GM23338 (cell line): ENCODE results near the gene HCRTR1. TPM values are rescaled to one million over a fixed set of nuclear protein-coding genes. Genes with fewer than 3 reads are reported as not detected.

Experiments
- ATAC-seq: fragments of 200-7000 bp; cut with Tn5 transposase; 3 replicates; pipeline ENCODE4 v1.9.1; 2020
- DNase-seq: peaks from one replicate; pipeline ENCODE4 v3.0.0-alpha.2; 2015; ENCODE audit warnings: low spot score
- H2AFZ ChIP-seq: fragments of 200-600 bp; sonication (generic); 2 replicates; pipeline ENCODE4 v1.8.0; 2016; ENCODE audit warnings: antibody characterized with exemption, mild to moderate bottlenecking, moderate library complexity
- H3F3A ChIP-seq: fragments of 200-600 bp; sonication (generic); replicated peaks from 2 replicates; pipeline ENCODE4 v1.8.0; 2017; ENCODE audit warnings: antibody characterized with exemption, mixed run types, low read depth
- H3K27ac ChIP-seq: fragments of 200-600 bp; sonication (generic); 2 replicates; pipeline ENCODE4 v1.6.1; 2016; ENCODE audit warnings: low read depth
- H3K27me3 ChIP-seq: fragments of 200-600 bp; sonication (generic); 2 replicates; pipeline ENCODE4 v1.8.0; 2016; ENCODE audit warnings: mild to moderate bottlenecking, mixed run types, moderate library complexity; ENCODE audit not compliant: insufficient read depth
- H3K36me3 ChIP-seq: fragments of 200-600 bp; sonication (generic); 2 replicates; pipeline ENCODE4 v1.8.0; 2016; ENCODE audit warnings: mild to moderate bottlenecking; ENCODE audit not compliant: insufficient read depth
- H3K4me1 ChIP-seq: fragments of 200-600 bp; sonication (generic); 2 replicates; pipeline ENCODE4 v1.8.0; 2016; ENCODE audit warnings: mild to moderate bottlenecking, moderate library complexity; ENCODE audit not compliant: insufficient read depth
- H3K4me2 ChIP-seq: fragments of 200-600 bp; sonication (generic); 2 replicates; pipeline ENCODE4 v1.7.1; 2017; ENCODE audit warnings: mixed run types
- H3K4me3 ChIP-seq: fragments of 200-600 bp; sonication (generic); 2 replicates; pipeline ENCODE4 v1.6.1; 2016; ENCODE audit warnings: mixed run types
- H3K79me2 ChIP-seq: fragments of 200-600 bp; sonication (generic); replicated peaks from 2 replicates; pipeline ENCODE4 v1.8.0; 2017; ENCODE audit warnings: mild to moderate bottlenecking; ENCODE audit not compliant: insufficient read depth
- H3K9me2 ChIP-seq: fragments of 200-600 bp; sonication (generic); 2 replicates; pipeline ENCODE4 v1.8.0; 2017; ENCODE audit not compliant: insufficient read depth
- H4K20me1 ChIP-seq: fragments of 200-600 bp; sonication (generic); replicated peaks from 2 replicates; pipeline ENCODE4 v1.8.0; 2017; ENCODE audit warnings: mild to moderate bottlenecking; ENCODE audit not compliant: insufficient read depth
- H3K27ac Mint-ChIP-seq: 2 replicates; pipeline ENCODE4 v1.8.0; 2020; ENCODE audit warnings: inconsistent platforms, mild to moderate bottlenecking, moderate library complexity, mixed read lengths
- H3K27me3 Mint-ChIP-seq: 3 replicates; pipeline ENCODE4 v1.8.0; 2022; ENCODE audit warnings: low read depth, mild to moderate bottlenecking, moderate library complexity, mixed read lengths, inconsistent platforms; ENCODE audit not compliant: insufficient read depth, poor library complexity
- H3K36me3 Mint-ChIP-seq: 3 replicates; pipeline ENCODE4 v1.8.0; 2021; ENCODE audit warnings: low read depth, mild to moderate bottlenecking, inconsistent platforms, moderate library complexity, mixed read lengths
- H3K4me1 Mint-ChIP-seq: 3 replicates; pipeline ENCODE4 v1.8.0; 2020; ENCODE audit warnings: mild to moderate bottlenecking, inconsistent platforms, mixed read lengths
- H3K4me3 Mint-ChIP-seq: 3 replicates; pipeline ENCODE4 v1.8.0; 2021; ENCODE audit warnings: moderate library complexity, mild to moderate bottlenecking, inconsistent platforms, mixed read lengths
- H3K9me3 Mint-ChIP-seq: 3 replicates; pipeline ENCODE4 v1.8.0; 2020; ENCODE audit warnings: moderate library complexity, mild to moderate bottlenecking, inconsistent platforms, mixed read lengths
- CREB1 ChIP-seq: fragments of 250-450 bp; sonication (Bioruptor Pico); IDR thresholded peaks from 2 replicates; pipeline ENCODE4 v1.5.0; 2020; ENCODE audit warnings: low read depth, mild to moderate bottlenecking, moderate library complexity
- CTCF ChIP-seq, 2 experiments: fragments of 200-600 bp in 1 of 2; sonication (generic) in 1 of 2; conservative IDR thresholded peaks; 2 replicates each; pipeline versions ENCODE4 v1.5.1 to v1.6.1; 2016 to 2017; ENCODE audit warnings: antibody characterized with exemption in 2 of 2, low read depth in 2 of 2, mild to moderate bottlenecking in 2 of 2, moderate library complexity in 1 of 2
- ETS1 ChIP-seq: IDR thresholded peaks from 2 replicates; pipeline ENCODE4 v1.6.1; 2016; ENCODE audit warnings: antibody characterized with exemption
- EZH2 ChIP-seq: fragments of 200-600 bp; sonication (generic); IDR thresholded peaks from one replicate; pipeline ENCODE4 v1.8.0; 2017; ENCODE audit warnings: antibody characterized with exemption, mild to moderate bottlenecking, low read depth; ENCODE audit not compliant: unreplicated experiment
- EZH2phosphoT487 ChIP-seq: fragments of 200-600 bp; sonication (generic); IDR thresholded peaks from one replicate; pipeline ENCODE4 v1.8.1; 2018; ENCODE audit warnings: antibody characterized with exemption; ENCODE audit not compliant: unreplicated experiment
- JUNB ChIP-seq: IDR thresholded peaks from one replicate; pipeline ENCODE4 v1.6.1; 2016; ENCODE audit warnings: antibody characterized with exemption; ENCODE audit not compliant: unreplicated experiment
- NANOG ChIP-seq: IDR thresholded peaks from 2 replicates; pipeline ENCODE4 v1.6.1; 2016; ENCODE audit warnings: antibody characterized with exemption, borderline replicate concordance
- POLR2AphosphoS5 ChIP-seq: IDR thresholded peaks from 2 replicates; pipeline ENCODE4 v1.6.1; 2016; ENCODE audit warnings: antibody characterized with exemption, low read depth
- REST ChIP-seq: IDR thresholded peaks from one replicate; pipeline ENCODE4 v1.6.1; 2018; ENCODE audit warnings: antibody characterized with exemption; ENCODE audit not compliant: unreplicated experiment
- STAT1 ChIP-seq: IDR thresholded peaks from one replicate; pipeline ENCODE4 v1.6.1; 2016; ENCODE audit warnings: antibody characterized with exemption; ENCODE audit not compliant: unreplicated experiment
- ZNF114 ChIP-seq: fragments of 250-450 bp; sonication (Bioruptor Pico); IDR thresholded peaks from 2 replicates; pipeline ENCODE4 v1.5.0; 2020; ENCODE audit warnings: mild to moderate bottlenecking, moderate library complexity
- ZNF331 ChIP-seq: fragments of 250-450 bp; sonication (Bioruptor Pico); IDR thresholded peaks from 2 replicates; pipeline ENCODE4 v1.5.0; 2020; ENCODE audit warnings: low read depth, mild to moderate bottlenecking, moderate library complexity
- ZNF462 ChIP-seq: fragments of 250-450 bp; sonication (Bioruptor Pico); IDR thresholded peaks from 2 replicates; pipeline ENCODE4 v1.5.0; 2020; ENCODE audit warnings: mild to moderate bottlenecking, moderate library complexity
- polyA plus RNA-seq: library from polyadenylated mRNA; unstranded; fragments of >200 nt; fragmentation: Nextera tagmentation; extraction: Ambion mirVana; gene quantifications from 2 replicates; pipeline ENCODE4 v1.2.1, GENCODE V29; 2016
- total RNA-seq: library from RNA; depleted of rRNA; stranded (reverse); fragments of >200 nt; shearing (Covaris generic); gene quantifications from 2 replicates; pipeline ENCODE4 v1.2.3, GENCODE V29; 2014

The HCRTR1 gene
- total and polyA plus RNA-seq, 2 experiments from 2014 or later: 0.15 to 1.0 TPM

GRCh38 chr1:31621847-31622730 lies 4.6 kb downstream of the HCRTR1 start:
- Histone ChIP-seq H3K27me3 (peaks cover 9% of the 10 kb centered on the region), H3K4me1 (no peaks in the 10 kb centered on the region), H3K4me3 (no peak overlapping the region), H3K9me2 (no peaks in the 10 kb centered on the region), H4K20me1 (no peaks in the 10 kb centered on the region), H3K4me2 (no peak overlapping the region), H3F3A (no peaks in the 10 kb centered on the region), H2AFZ (no peak overlapping the region), H3K27ac (no peak overlapping the region), H3K79me2 (no peaks in the 10 kb centered on the region), H3K36me3 (no peaks in the 10 kb centered on the region)
- DNase-seq (no peak), ATAC-seq (no peak)
- Mint-ChIP-seq H3K27ac (no peak overlapping the region), H3K27me3 (peaks cover 12% of the 10 kb centered on the region), H3K4me3 (no peak overlapping the region), H3K9me3 (no peaks in the 10 kb centered on the region), H3K4me1 (peaks cover 7% of the 10 kb centered on the region; the same call in 2 of the 3 replicates), H3K36me3 (no peaks in the 10 kb centered on the region)
- TF ChIP-seq ZNF331 (CRISPR knock-in tag): no peak
- no peak for TF ChIP-seq CTCF (conservative IDR thresholded peaks at IDR 0.05; ENCODE audit: low read depth in 2 of 2)
- no peak for TF ChIP-seq STAT1
- TF ChIP-seq ETS1: no peak
- TF ChIP-seq EZH2: no peak
- no peak for TF ChIP-seq EZH2phosphoT487
- no peak for TF ChIP-seq CREB1 (CRISPR knock-in tag)
- TF ChIP-seq POLR2AphosphoS5: no peak
- TF ChIP-seq NANOG: no peak
- no peak for TF ChIP-seq JUNB
- no peak for TF ChIP-seq ZNF114
- TF ChIP-seq REST: no peak
- TF ChIP-seq ZNF462: no peak
